ENCODE results near the gene IQSEC3.
"Not testable (repeated sequence)": the region's sequence is repeated elsewhere in the genome, so short reads cannot be mapped to it uniquely, and the experiment has no call there.

The IQSEC3 gene

DNA sequence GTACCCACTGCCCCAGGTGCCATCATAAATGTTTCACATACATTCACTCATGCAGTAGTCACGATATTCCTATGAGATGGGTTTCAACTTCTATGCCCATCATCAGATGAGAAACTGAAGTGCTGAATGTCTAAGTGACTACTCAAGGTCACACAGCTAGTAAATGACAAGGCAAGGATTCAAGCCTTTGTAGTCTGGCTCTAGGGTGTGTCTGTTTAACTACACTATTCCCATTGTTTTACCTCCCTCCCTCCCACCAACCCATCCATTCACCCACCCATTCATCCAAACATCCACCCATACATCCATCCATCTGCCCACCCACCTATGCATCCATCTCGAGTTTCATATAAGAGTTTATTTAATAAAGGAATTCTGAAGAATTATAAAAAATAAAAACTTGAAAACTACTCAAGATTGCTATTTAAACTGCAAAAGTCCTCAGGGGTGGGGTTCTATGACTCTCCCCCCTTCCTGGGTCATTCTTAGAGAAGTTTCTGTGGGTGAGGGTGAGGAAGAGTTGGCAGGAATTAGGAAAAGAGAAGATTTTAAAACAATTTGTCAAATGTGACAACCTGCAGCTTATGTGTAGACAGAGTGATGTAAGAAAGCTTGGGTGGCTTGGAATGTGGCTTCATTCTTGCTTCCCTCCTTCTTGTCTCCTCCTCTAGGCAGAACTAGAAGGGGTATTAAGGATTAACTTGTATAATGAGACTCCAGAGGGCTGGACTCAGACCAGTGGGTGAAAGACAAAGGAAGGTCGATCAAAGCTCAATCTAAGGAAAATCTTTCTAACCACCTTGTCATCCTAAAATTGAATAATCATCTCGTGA, 13.4 kb upstream of the IQSEC3 start:
- not testable (repeated sequence) for FAIRE-seq

DNA sequence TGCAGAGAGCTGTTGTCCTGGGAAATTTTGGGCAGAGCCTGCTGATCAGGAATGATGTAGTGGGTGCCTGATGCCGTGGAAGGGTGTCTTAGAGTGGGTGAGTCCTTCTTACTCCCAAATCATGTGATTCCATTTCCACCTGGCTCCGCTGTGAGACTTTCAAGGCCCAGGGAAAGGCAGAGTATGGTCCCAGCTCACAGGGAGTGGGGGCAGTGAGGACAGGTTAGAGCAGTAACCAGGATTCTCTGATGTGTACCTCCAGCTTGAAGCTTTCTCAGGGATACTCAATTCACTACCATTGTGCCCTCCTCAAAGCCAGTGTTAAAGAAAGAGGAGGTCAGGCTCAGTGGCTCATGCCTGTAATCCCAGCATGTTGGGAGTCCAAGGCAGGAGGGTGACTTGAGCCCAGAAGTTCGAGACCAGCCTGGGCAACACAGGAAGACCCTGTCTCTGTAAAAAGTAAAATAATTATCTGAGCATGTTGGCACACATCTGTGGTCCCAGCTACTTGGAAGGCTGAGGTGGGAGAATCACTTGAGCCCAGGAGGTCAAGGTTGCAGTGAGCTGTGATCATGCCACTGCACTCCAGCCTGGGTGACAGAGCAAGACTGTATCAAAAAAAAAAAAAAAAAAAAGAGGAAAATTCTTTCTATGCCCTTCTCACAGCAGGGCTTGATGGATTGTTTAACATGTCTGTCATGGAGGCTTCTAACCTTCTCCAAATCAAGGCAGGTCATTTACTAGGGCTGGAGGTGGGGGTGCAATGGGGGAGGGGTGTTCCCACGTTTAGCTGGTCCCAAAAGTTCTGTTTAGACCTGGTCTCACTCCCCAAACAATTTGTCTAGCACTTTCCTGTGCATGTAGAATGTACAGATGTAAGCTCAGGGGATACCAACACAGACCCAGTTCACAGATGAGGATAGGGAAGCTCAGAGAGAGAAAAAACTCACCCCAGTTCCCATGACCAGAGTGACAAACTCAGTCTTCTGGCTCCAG, 12.5 kb upstream of the IQSEC3 start:
- no peak for FAIRE-seq

DNA sequence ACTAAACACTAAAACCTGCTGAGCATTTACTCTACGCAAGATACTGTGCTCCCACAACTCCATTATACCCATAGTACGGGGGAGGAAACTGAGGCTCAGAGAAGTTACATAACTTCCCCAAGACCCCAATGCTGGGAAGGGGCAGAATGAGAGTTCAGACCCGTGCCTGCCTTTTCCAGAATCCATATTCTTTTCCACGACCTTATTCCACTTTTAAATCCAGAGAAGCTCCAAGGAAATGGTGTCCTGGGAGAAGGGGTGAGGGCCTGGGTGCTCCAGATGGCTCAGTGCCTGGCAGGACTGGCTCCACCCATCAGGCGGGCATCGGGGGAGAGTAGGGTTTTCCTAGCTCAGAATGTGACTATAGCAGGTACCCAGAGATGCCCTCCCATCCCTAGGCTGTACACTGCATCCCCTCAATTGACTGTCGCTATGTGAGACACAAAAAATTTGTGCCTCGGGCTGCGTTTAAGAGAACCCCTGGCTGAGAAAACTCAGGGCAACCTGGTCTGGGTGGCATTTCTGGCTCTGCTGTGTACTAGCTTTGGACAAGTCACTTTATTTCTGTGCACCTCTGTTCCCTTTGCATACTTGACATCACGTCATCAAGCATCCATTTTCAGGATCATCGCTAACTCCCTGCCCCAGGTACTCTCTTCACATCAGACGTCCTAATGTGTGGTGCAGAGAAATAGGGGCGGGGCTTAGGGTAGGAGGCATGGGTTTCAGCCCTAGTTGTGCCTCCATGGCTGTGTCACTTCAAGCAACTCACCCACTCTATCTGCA, 11.6 kb upstream of the IQSEC3 start:
- no peak for FAIRE-seq

DNA sequence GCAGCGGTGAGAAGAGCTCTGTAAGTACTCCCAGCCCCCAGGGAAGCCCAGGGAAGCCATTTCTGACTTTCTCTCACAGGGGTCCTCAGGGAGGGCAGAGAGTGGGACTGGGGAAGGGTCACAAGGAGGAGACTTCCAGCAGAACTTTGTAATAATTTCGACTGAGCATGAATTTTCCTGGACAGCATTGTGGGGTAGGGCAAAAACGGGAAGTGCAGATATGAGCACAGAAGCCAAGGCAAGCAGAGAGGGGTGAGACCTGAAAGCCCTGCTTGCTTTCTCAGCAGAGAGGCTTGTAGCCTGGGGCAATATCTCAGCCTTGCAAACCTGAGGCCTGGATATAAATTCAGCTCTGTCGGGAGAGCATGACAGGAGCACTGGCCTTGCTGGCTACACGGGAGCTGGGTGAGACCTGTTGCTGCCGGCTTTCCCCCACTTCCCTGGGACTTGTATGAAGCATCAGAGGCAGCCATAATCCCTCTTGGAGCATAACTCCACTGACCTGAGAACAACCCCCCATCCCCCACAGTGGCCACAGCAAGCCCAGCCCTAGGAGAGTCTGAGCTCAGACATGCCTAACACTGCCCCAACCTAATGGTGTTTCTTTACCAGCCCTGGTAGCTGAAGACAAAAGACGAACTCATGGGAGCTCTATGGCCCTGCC, 9.8 kb upstream of the IQSEC3 start:
- FAIRE-seq = no peak

DNA sequence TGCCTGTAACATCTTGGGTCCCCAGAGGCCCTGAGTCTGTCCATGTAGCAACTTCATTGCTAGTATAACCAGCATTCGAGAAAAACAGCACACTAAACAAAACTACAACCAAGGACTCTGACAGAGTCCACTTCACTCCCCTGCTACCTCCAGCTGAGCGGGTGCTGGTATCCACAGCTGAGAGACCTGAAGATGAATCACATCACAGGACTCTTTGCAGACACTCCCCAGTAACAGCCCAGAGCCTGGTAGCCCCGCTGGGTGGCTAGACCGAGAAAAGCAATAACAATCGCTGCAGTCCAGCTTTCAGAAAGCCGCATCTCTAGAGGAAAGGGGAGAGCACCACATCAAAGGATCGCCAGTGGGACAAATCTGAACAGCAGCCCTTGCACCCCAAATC, 9.0 kb upstream of the IQSEC3 start:
- FAIRE-seq = no peak

DNA sequence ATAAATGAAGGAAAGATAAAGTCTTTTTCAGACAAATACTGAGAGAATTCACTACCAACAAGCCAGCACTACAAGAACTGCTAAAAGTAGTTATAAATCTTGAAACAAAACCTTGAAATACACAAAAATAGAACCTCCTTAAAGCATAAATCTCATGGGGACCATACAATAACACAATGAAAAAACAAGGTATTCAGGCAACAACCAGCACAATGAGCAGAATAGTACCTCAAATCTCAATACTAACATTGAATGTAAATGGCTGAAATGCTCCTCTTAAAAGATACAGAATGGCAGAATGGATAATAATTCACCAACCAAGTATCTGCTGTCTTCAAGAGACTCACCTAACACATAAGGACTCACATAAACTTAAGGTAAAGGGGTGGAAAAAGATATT, 7.7 kb upstream of the IQSEC3 start:
- FAIRE-seq = no peak

DNA sequence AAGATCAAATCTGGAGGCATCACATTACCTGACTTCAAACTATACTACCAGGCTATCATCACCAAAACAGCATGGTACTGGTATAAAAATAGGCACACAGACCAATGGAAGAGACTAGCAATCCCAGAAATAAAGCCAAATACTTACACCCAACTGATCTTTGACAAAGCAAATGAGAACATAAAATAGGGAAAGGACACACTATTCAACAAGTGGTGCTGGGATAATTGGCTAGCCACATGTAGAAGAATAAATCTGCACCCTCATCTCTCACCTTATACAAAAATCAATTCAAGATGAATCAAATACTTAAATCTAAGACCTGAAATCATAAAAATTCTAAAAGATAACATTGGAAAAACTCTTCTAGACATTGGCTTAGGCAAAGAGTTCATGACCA, 4.7 kb upstream of the IQSEC3 start:
- FAIRE-seq = not testable (repeated sequence)

DNA sequence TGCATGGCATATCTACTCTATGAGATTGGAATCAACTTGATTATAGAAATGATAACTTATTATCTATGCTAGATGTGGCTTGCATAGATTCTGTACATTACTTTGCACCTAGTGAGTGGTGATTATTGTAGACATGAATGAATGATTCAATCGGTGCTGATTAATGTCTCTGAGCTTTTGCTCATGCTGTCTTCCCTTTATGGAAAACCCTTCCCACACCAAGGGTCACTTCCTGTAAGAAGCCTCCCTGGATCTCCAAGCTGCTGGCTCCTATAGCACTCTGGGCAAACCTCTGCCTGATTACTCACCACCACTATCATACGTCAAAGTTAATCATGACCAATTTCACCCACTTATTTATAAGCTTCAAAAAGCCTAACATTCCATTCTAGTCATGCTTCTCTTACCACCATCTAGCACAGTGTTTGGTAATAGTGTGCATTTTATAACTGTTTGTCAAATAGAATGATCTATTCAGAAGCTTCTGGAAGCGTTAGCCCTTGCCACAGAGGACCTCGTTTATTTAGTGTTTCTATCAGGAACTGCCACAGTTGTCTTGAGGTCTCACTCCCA, 990 bp upstream of the IQSEC3 start:
- FAIRE-seq = not testable (repeated sequence)

DNA sequence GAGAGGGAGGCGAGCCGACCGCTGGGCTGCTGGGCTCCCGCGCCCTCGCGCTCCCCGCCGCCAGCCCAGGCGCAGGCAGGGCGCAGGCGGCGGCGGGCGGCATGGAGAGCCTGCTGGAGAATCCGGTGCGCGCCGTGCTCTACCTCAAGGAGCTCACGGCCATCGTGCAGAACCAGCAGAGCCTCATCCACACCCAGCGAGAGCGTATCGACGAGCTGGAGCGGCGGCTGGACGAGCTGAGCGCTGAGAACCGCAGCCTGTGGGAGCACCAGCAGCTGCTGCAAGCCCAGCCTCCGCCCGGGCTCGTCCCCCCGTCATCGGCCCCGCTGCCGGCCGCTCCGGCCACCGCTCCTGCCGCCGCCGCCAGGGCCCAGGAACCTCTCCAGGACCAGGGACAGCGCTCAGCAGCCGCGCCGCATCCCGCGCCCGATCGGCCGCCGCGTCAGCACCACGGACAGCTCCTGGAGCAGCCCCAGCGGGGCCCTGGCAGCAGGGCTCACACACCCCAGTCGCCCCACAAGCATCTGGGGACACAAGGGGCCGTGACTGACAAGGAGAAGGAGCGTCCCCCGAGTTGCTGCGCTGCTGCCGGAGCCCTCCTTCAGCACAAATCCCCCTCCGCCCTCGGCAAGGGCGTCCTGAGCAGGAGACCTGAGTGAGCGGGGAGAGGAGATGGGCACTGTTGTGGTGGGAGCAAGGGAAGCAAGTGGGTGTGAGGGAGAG, 376 bp downstream of the IQSEC3 start:
- FAIRE-seq = not testable (repeated sequence)

DNA sequence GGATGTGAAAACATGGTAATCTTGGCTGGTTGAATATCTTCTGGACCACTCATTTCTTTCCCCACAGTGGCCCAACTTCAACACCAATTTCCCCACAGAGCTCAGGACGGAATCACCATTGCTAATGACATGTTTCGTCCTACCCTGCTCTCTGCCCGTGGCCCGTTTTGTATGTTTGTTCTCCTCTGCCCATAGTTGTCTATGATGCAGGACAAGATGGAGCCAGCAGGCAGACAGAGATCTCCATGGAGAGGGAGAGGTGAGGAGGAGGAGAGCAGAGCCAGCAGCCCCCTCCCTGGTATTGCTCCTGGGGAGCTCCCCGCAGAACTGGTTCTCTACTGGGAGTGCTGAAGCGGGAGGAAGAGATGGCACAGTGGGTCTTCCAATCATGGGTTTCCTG, 3.1 kb downstream of the IQSEC3 start:
- FAIRE-seq = not testable (repeated sequence)

DNA sequence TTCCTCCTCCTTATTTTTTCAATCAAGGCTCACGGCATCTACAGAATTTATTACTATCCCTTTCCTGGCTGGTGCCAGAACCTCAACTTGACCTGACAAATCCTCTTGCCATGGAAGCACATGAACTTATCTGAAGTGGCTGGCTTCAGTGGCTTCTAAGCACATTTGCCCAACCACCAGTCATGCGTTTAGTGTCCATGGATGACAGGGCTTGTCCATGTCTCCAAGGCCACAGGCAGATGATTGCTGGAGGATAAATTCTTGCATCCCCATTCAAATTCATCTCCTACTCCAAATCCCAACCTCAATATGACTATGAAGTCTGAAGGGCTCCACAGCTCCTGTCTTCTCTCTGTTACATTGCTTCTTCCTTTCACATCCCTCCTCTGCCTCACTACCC, 4.0 kb downstream of the IQSEC3 start:
- not testable (repeated sequence) for FAIRE-seq

DNA sequence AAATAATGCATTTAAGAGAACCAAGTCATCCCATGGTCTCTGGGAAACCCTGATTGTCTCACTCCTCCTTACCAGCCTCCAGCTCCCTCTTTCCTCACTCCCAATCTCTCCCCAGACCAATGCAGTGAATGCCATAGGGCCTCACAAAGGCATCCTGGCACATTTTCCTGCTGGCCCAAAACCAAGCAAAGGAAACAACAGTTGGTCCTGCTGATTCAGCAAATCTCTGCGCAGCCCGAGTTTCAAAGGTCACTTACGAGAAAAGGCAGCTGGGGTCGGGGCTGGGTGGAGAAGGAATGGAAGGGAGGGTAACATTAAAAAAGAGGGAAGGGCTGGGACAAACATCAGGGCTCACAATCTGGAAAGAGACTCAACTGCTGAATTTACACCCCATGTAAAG, 5.5 kb downstream of the IQSEC3 start:
- FAIRE-seq = not testable (repeated sequence)

DNA sequence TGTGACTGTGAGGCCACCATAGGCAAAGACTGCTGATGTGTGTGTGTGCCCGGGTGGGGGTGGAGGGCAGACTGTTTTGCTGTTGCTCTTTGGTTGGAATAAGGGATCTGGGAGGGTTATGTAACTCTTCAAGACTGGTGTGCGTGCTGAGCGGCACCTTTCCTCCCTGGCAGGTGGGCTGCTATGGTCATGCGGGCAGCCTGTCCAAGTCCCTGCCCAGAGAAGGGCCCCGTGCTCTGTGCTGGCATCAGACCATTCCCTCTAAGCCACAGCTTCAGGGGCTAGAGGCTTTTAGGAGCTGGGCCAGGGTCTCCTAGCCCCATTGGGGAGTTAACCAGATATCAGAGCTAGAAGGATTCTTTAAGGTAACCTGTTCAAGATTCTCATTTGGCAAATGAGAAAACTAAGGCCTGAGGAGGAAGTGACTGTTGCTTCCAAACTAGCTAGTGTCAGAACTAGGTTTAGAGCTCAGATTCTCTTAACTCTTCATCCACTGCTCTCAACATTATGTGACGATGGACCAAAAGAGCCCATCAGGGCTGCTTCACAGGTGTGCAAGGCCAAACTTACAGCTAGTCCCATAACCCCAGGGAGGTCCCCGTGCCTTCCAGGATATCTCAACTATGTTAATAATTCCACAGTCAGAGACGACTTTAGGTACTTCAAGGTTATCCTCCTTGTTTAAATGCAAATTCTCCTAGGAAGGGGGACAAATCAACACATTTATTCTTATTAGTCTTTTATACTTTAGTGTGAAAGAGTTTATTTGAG, 8.0 kb downstream of the IQSEC3 start:
- not testable (repeated sequence) for FAIRE-seq

DNA sequence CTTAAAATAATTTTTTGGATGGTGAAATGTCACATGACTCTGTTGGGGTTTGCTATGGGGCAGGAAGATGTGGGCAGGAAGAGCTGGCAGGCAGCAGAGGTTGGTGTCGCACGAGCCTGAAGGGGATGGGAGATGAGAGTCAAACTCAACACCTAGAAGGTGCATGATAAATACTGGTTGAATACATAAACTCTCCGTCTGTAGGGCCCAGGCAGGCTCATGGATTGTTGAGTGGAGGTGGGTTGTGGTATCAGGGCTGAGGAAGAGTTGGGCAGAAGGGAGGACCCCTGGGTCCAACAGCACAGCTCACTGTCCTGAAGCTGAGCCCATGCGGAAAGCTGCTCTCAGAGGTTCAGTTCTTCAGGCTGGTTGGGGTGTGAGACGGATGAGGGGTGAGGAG, 9.0 kb downstream of the IQSEC3 start:
- not testable (repeated sequence) for FAIRE-seq

DNA sequence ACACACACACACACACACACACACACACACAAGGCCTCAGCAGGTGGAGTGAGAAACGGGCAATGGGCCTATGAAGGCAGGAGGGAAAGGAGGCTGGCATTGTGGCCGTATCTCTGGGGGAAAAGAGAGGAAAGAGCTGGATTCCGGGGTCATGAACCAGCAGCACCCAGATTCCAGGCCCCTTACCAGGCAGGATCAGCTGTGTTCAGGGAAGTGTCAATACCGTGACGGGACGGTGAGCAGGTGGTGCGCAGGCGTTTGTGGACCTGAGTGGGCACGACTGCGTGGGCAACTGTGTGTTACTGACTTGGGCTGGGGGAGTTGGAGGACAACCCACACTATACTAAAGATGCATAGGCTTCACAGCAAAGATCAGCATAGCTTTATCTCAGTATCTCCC, 9.5 kb downstream of the IQSEC3 start:
- FAIRE-seq = not testable (repeated sequence)

DNA sequence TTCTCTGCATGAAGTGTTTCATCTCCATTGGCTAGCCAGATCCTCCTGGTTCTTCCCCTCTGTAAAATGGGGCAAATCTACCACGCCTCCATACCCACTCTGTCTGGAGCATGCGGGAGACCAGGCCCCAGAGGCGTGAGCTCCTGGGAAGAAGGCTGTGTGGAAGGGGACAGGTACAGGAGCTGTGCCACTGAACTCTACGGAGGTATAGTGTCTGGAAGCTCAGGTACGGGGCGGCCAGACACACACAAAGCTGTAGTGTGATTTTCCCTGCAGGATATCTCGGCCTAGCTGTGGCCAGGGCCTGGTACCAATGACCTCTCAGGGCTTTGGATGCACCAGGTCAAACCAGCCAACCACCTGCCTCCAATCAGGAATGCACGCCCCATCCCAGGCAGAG, 10.0 kb downstream of the IQSEC3 start:
- not testable (repeated sequence) for FAIRE-seq

DNA sequence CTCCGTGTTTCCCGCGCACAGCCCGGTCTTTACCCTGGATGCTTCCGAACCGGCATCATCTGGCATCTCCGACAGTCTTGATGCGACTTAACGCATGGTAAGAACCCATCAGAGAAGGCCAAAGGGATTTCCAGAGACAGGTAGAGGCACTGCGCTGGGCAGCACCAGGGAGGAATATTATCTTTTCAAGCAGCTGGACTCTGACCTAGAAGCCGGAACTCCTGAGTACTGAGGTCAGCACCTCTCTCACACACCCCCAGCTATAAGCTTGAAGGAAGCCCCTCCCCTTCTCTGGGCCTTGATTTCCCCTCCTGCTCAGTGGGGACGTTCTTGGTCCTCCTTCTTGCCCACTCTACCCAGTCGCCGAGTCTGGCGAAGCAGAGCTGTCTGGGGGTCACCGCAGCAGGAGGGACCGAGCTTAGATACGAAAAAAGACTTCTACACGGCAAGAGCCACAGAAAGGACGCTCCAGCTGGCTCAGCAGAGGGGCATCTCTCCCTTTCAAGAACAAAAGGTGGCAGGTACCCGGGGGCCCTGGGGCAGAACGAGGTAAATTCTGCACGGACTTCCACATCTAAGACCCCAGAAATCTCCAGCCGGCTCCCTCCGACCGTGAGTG, 10.6 kb downstream of the IQSEC3 start:
- not testable (repeated sequence) for FAIRE-seq

DNA sequence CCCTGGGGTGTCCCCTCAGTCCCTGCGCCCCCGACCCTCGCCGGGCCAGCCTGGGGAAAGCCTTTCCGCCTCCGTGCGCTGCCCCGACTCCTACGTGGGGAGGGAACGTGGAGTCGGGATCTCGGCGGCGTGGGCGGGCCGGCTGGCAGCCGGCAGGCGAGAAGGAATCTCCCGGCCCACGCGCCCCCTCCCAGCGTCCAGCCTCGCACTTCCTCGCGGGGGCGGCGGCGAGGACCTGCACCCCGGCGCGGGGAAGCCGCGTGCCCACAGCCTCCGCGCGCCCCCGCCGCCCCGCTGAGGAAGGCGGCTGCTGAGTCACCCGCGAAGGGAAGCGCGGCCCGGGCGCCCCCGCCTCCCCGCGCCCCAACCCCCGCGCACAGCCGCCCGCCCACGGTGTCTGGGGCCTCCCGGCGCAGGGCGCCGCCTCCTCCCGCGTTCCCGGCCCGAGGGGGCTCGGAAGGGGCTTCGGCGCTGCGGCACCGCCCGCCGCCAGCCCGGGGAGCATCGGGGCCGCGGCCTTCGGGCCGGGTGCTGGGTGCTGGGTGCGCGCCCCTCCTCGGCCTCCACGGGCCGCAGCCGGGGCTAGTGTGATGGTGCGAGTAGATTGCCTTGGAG, 11.3 kb downstream of the IQSEC3 start:
- not testable (repeated sequence) for FAIRE-seq

DNA sequence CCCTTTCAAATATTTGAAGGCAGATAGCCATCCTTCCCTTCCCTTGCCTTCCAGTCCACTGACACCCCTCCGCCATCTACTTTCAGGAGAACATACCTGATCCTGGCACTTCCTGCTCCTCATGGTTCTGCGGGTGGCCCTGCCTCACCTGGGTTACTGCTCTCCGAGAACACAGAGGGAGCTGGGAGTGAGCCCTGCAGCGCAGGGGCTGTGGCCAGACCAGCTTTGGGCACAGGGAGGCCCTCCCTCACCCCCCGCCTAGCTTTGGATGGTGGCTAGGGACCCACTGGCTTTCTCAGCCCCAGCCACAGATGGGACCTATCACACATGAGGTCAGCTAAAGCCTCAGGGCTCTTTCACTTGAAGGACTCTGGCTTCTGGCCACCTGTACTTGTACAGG, 12.4 kb downstream of the IQSEC3 start:
- no peak for FAIRE-seq

Data from endometrium (tissue), 2 donors.